Lung microvascular endothelial cell (primary cell): Measurements from ENCODE around the gene RAN. TPM values are rescaled to one million over a fixed set of nuclear protein-coding genes. Genes with fewer than 3 reads are reported as not detected.
"Not testable (repeated sequence)": the region's sequence is repeated elsewhere in the genome, so short reads cannot be mapped to it uniquely, and the experiment has no call there.

Source experiments
- DNase-seq, 2 donors: peaks; one replicate each; pipeline versions ENCODE4 v3.0.0 to v3.0.0-alpha.2; 2010; ENCODE audit warnings: low read depth in 2 of 2
- total RNA-seq: library from RNA; depleted of rRNA; stranded (reverse); fragments of >200 nt; gene quantifications from 2 replicates; pipeline ENCODE4 v1.2.1, GENCODE V29; 2014

The RAN gene
- total RNA-seq, 1 donor from 2014 or later, result 296 TPM

- DNase-seq, result no peak
Observed at GRCh38 chr12:130878193-130879185, 6.6 kb downstream of the RAN start.

GRCh38 chr12:130879212-130879686 is 7.4 kb downstream of the RAN start:
- DNase-seq, result no peak

GRCh38 chr12:130879781-130880389 is 8.0 kb downstream of the RAN start:
- DNase-seq, result peak in 1 of 2 donors; percentile 6

- DNase-seq, result no peak
Observed at GRCh38 chr12:130880411-130880885, 8.6 kb downstream of the RAN start.

GRCh38 chr12:130881046-130881445 is 9.2 kb downstream of the RAN start:
- no peak for DNase-seq

- no peak for DNase-seq
Observed at GRCh38 chr12:130881548-130881947, 9.7 kb downstream of the RAN start.

- DNase-seq, result not testable (repeated sequence)
Observed at GRCh38 chr12:130887190-130887589, 15.3 kb downstream of the RAN start.

- DNase-seq, result no peak
Observed at GRCh38 chr12:130904064-130904463, 32.2 kb downstream of the RAN start.

GRCh38 chr12:130904936-130905455 is 33.1 kb downstream of the RAN start:
- not testable (repeated sequence) for DNase-seq

GRCh38 chr12:130909111-130909510 is 37.2 kb downstream of the RAN start:
- no peak for DNase-seq

GRCh38 chr12:130911193-130911592 is 39.3 kb downstream of the RAN start:
- DNase-seq, result no peak

GRCh38 chr12:130911933-130912332 is 40.1 kb downstream of the RAN start:
- DNase-seq, result no peak

GRCh38 chr12:130916241-130916911 is 44.5 kb downstream of the RAN start:
- DNase-seq, result peak; percentile 59 to 75

GRCh38 chr12:130917607-130918006 is 45.7 kb downstream of the RAN start:
- DNase-seq, result no peak

- DNase-seq, result no peak
Observed at GRCh38 chr12:130919086-130919485, 47.2 kb downstream of the RAN start.

- no peak for DNase-seq
Observed at GRCh38 chr12:130920119-130920703, 48.3 kb downstream of the RAN start.

GRCh38 chr12:130920723-130921381 is 49.0 kb downstream of the RAN start:
- no peak for DNase-seq

GRCh38 chr12:130922511-130922953 is 50.7 kb downstream of the RAN start:
- DNase-seq, result no peak

- DNase-seq, result no peak
Observed at GRCh38 chr12:130924966-130925665, 53.2 kb downstream of the RAN start.

GRCh38 chr12:130925666-130926015 is 53.8 kb downstream of the RAN start:
- DNase-seq, result no peak
